Measurements from ENCODE around the gene SUMO3. TPM values are rescaled to one million over a fixed set of nuclear protein-coding genes. Genes with fewer than 3 reads are reported as not detected.

The SUMO3 gene
- total and polyA plus RNA-seq, 4 donors: 35.1 to 51.0 (median 40.6) TPM

DNA sequence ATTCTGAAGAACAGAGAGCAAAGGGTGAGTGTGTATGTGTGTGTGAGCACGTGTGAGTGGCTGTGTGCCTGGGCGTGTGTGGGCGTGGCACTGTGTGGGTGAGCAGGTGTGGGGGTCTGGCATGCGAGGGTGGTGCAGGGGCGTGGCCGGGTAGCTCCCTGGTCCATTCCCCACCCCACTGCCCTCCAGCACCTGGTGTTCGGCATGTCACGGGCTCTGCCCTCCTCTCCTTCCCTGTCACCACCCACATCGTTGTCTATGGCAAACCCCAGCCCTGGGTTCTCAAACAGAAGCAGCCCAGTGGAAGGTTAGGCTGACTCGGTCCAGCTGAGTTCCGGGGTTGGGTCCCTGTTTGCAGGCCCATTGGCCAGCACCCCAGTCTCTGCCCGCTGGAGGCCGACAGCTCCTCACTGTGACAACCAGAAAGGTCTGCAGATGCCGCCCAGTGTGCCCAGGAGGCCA is 56.1 kb downstream of the SUMO3 start (continued):
- TF ChIP-seq, protein P1, sequence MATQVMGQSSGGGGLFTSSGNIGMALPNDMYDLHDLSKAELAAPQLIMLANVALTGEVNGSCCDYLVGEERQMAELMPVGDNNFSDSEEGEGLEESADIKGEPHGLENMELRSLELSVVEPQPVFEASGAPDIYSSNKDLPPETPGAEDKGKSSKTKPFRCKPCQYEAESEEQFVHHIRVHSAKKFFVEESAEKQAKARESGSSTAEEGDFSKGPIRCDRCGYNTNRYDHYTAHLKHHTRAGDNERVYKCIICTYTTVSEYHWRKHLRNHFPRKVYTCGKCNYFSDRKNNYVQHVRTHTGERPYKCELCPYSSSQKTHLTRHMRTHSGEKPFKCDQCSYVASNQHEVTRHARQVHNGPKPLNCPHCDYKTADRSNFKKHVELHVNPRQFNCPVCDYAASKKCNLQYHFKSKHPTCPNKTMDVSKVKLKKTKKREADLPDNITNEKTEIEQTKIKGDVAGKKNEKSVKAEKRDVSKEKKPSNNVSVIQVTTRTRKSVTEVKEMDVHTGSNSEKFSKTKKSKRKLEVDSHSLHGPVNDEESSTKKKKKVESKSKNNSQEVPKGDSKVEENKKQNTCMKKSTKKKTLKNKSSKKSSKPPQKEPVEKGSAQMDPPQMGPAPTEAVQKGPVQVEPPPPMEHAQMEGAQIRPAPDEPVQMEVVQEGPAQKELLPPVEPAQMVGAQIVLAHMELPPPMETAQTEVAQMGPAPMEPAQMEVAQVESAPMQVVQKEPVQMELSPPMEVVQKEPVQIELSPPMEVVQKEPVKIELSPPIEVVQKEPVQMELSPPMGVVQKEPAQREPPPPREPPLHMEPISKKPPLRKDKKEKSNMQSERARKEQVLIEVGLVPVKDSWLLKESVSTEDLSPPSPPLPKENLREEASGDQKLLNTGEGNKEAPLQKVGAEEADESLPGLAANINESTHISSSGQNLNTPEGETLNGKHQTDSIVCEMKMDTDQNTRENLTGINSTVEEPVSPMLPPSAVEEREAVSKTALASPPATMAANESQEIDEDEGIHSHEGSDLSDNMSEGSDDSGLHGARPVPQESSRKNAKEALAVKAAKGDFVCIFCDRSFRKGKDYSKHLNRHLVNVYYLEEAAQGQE (IDR thresholded peaks at IDR 0.05): no peak
- TF ChIP-seq JUND (IDR thresholded peaks at IDR 0.05) (no peak), RXRA (IDR thresholded peaks at IDR 0.05) (no peak)

DNA sequence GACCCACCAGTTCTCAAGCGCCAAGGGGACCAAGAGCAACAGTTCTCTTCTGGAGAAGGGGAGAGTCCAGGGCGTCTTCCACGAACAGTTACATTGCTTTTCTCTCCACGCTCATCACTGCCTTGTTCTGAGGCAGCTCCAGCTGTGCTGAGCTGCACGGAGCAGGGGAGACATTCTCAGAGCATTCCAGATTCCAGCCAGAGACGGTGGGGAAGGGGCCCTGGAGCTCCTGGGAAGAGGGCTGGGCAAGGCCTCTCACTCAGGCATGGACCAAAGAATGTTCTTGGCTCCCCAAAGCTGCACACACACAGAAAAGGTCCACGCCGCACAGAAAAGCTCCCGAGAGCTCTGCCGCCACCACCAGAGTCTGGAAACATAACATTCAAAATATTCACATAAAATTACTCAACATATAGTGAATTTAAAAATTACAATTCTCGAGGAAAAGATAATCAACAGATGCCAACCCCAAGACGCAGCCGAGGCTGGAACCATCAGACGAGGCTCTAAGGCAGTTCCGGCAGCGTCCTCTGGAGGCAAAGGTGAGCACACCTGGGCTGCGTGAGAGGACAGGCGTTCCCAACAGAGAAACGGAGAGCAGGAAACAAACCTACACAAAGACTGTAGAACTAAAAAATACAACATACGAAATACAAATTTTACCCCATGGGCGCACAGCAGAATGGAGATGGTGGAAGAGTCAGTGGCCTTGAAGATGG is 56.7 kb downstream of the SUMO3 start:
- Histone ChIP-seq H3K4me3 (ENCODE audit: low read depth in 1 of 3, low read length in 3 of 3) (no peak overlapping the region), H3K36me3 (ENCODE audit: control insufficient read depth in 4 of 4, insufficient read depth in 3 of 4, low read depth in 1 of 4, low read length in 3 of 4) (no peaks in the 10 kb centered on the region), H3K4me1 (ENCODE audit: control insufficient read depth in 4 of 4, insufficient read depth in 4 of 4, low read length in 3 of 4) (peaks cover 4 to 14% (median 7%) of the 10 kb centered on the region in 4 donors), H3K9ac (ENCODE audit: low read depth in 1 of 2, low read length in 2 of 2) (no peak overlapping the region), H3K27ac (ENCODE audit: low read depth in 1 of 2, low read length in 2 of 2) (no peak overlapping the region), H3K27me3 (ENCODE audit: control insufficient read depth in 4 of 4, insufficient read depth in 4 of 4, low read length in 3 of 4) (no peaks in the 10 kb centered on the region), H3K9me3 (ENCODE audit: control insufficient read depth in 4 of 4, low read length in 3 of 4) (no peaks in the 10 kb centered on the region)
- TF ChIP-seq, protein P2, sequence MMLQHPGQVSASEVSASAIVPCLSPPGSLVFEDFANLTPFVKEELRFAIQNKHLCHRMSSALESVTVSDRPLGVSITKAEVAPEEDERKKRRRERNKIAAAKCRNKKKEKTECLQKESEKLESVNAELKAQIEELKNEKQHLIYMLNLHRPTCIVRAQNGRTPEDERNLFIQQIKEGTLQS (IDR thresholded peaks at IDR 0.05): no peak
- TF ChIP-seq, protein P3, sequence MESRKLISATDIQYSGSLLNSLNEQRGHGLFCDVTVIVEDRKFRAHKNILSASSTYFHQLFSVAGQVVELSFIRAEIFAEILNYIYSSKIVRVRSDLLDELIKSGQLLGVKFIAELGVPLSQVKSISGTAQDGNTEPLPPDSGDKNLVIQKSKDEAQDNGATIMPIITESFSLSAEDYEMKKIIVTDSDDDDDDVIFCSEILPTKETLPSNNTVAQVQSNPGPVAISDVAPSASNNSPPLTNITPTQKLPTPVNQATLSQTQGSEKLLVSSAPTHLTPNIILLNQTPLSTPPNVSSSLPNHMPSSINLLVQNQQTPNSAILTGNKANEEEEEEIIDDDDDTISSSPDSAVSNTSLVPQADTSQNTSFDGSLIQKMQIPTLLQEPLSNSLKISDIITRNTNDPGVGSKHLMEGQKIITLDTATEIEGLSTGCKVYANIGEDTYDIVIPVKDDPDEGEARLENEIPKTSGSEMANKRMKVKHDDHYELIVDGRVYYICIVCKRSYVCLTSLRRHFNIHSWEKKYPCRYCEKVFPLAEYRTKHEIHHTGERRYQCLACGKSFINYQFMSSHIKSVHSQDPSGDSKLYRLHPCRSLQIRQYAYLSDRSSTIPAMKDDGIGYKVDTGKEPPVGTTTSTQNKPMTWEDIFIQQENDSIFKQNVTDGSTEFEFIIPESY (IDR thresholded peaks at IDR 0.05): no peak
- TF ChIP-seq, protein P4, sequence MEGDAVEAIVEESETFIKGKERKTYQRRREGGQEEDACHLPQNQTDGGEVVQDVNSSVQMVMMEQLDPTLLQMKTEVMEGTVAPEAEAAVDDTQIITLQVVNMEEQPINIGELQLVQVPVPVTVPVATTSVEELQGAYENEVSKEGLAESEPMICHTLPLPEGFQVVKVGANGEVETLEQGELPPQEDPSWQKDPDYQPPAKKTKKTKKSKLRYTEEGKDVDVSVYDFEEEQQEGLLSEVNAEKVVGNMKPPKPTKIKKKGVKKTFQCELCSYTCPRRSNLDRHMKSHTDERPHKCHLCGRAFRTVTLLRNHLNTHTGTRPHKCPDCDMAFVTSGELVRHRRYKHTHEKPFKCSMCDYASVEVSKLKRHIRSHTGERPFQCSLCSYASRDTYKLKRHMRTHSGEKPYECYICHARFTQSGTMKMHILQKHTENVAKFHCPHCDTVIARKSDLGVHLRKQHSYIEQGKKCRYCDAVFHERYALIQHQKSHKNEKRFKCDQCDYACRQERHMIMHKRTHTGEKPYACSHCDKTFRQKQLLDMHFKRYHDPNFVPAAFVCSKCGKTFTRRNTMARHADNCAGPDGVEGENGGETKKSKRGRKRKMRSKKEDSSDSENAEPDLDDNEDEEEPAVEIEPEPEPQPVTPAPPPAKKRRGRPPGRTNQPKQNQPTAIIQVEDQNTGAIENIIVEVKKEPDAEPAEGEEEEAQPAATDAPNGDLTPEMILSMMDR (IDR thresholded peaks at IDR 0.05; ENCODE audit: low read depth, low read length, missing input control): peak; percentile 23
- no peak for TF ChIP-seq HNF4G (IDR thresholded peaks at IDR 0.05)
- TF ChIP-seq FOXA2 (IDR thresholded peaks at IDR 0.05): no peak
- TF ChIP-seq TAF1 (conservative IDR thresholded peaks at IDR 0.05): no peak
- TF ChIP-seq, protein P1 (IDR thresholded peaks at IDR 0.05): no peak
- DNase-seq (ENCODE audit: low spot score): no peak
- WGBS: 71% methylated on average over 21 of the region's 21 CpGs
